GM06990 (cell line): ENCODE data around the gene INPP5K.

Experiments
- DNase-seq: peaks from one replicate; pipeline ENCODE4 v3.0.0-alpha.2; 2011; ENCODE audit not compliant: insufficient read length; ENCODE audit errors: extremely low read depth
- H3K27me3 ChIP-seq: replicated peaks from 2 replicates; pipeline ENCODE4 v1.6.0; 2011; ENCODE audit warnings: low read length; ENCODE audit not compliant: control insufficient read depth, insufficient read depth
- H3K36me3 ChIP-seq: 2 replicates; pipeline ENCODE4 v1.5.1; 2011; ENCODE audit warnings: low read length; ENCODE audit not compliant: control insufficient read depth, insufficient read depth
- H3K4me3 ChIP-seq: replicated peaks from 2 replicates; pipeline ENCODE4 v1.5.1; 2011; ENCODE audit warnings: low read depth, mild to moderate bottlenecking, control low read depth, low read length
- CTCF ChIP-seq: IDR thresholded peaks from 2 replicates; pipeline ENCODE4 v1.5.1; 2011; ENCODE audit warnings: low read length, control low read depth, mild to moderate bottlenecking, inconsistent platforms; ENCODE audit not compliant: insufficient read depth, poor library complexity, severe bottlenecking

Gene INPP5K

GRCh38 chr17:1506649-1507267, 9.7 kb downstream of the INPP5K start:
- H3K36me3 ChIP-seq, result peaks cover 12% of the 10 kb centered on the region
- no peaks in the 10 kb centered on the region for H3K27me3 ChIP-seq
- TF ChIP-seq CTCF, result no peak
- DNase-seq, result no peak
- H3K4me3 ChIP-seq, result no peak overlapping the region

DNA sequence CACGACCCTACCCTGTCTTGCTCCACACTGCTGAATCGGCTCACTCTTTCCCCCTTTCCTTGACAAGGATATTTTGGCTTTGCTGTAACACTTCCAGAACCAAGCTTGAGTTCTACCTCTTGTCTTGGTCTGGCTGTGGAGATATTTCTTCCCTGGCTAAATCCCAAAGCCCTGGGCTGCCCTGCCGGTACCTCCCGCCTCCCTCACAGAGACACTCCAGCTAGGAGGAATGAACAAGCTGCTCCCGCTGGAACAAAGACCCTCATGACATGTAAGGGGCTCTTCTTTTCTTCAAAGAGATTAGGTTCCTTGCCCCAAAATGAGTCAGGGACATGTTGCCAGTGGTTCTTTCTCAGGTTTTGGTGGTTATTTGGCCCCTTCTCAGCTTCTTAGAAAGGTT, 10.8 kb downstream of the INPP5K start:
- no peak for DNase-seq
- Histone ChIP-seq H3K27me3 (no peaks in the 10 kb centered on the region), H3K4me3 (no peak overlapping the region), H3K36me3 (peaks cover 9% of the 10 kb centered on the region)
- no peak for TF ChIP-seq CTCF

GRCh38 chr17:1504866-1505265, 11.5 kb downstream of the INPP5K start:
- no peak for TF ChIP-seq CTCF
- no peak for DNase-seq
- Histone ChIP-seq H3K36me3 (peaks cover 9% of the 10 kb centered on the region), H3K4me3 (no peak overlapping the region), H3K27me3 (no peaks in the 10 kb centered on the region)

DNA sequence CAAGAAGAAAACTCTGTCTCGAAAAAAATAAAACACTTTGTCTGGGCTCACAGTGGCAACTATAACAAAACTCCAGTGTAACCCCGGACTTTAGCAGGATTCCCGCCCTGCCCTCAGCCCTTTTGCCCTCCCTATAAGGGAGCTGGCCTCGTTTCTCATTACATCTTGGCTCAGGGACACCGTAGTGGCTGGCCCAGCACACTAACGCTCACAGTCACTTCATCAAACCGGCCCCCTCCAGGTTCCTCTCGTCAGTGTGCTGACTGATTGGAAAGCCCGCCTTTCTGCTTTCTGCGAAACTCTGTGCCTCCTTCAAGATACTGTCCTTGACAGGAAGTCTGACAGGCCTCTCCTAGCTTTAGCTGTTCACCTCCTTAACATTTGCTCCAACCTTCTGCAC, 12.7 kb downstream of the INPP5K start:
- H3K36me3 ChIP-seq, result peaks cover 4% of the 10 kb centered on the region
- no peak for DNase-seq
- H3K27me3 ChIP-seq, result no peaks in the 10 kb centered on the region
- TF ChIP-seq CTCF, result no peak
- H3K4me3 ChIP-seq, result no peak overlapping the region

GRCh38 chr17:1498869-1499268, 17.5 kb downstream of the INPP5K start:
- Histone ChIP-seq H3K27me3 (no peaks in the 10 kb centered on the region), H3K4me3 (no peak overlapping the region), H3K36me3 (peaks cover 3% of the 10 kb centered on the region)
- DNase-seq, result no peak
- TF ChIP-seq CTCF, result no peak

DNA sequence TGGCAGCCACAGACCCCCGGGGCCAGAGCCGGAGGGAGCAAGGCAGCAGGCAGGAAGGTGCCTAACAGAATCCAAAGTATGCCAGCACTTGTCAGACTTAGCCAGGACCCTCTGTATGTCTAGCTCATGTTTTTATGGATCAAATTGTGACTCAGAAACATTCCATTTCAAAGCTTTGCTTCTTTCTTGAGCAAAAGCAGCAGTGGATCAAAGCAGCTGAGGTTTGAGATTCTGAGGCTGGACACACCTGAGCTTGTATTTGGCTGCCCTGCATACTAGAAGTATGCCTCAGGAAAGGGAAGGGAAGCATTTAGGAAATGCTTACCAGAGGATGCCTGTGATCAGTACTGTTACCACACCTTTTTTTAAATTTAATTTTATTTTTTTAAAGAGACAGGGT, 18.2 kb downstream of the INPP5K start:
- Histone ChIP-seq H3K27me3 (no peaks in the 10 kb centered on the region), H3K4me3 (no peak overlapping the region), H3K36me3 (peaks cover 3% of the 10 kb centered on the region)
- no peak for DNase-seq
- no peak for TF ChIP-seq CTCF
